Inflammatory macrophage (primary cell): ENCODE data around the gene CWH43.
"Not testable (repeated sequence)": the region's sequence is repeated elsewhere in the genome, so short reads cannot be mapped to it uniquely, and the experiment has no call there.

Experiments used
- DNase-seq, 2 donors: peaks; one replicate each; pipeline ENCODE4 v3.0.0-alpha.2; 2020 to 2022
- total RNA-seq, 18 experiments: gene quantifications; one replicate each; lab custom pipeline; 2026; ENCODE audit warnings: mixed read lengths in 6 of 18, inconsistent platforms in 2 of 18; lab: John Stamatoyannopoulos, UW

Gene CWH43
- total RNA-seq = 0 to 0.13 (median 0) reads per million in 18 experiments

GRCh38 chr4:48985976-48986653 lies at the start of gene CWH43:
CWH43 (plus strand) TSS chr4:48986275; CDS start chr4:48986430, 155 bp downstream.
- no peak for DNase-seq

GRCh38 chr4:48937033-48937432 lies 49.0 kb upstream of the CWH43 start:
- no peak for DNase-seq

- DNase-seq = no peak
Measured at GRCh38 chr4:48938831-48939230, 47.2 kb upstream of the CWH43 start.

GRCh38 chr4:48939785-48940184 lies 46.3 kb upstream of the CWH43 start:
- no peak for DNase-seq

- no peak for DNase-seq
Measured at GRCh38 chr4:48943387-48943786, 42.7 kb upstream of the CWH43 start.

GRCh38 chr4:48944252-48944651 lies 41.8 kb upstream of the CWH43 start:
- DNase-seq = no peak

- peak; percentile 26 to 47 for DNase-seq
Measured at GRCh38 chr4:48944756-48945241, 41.3 kb upstream of the CWH43 start.

GRCh38 chr4:48945981-48946380 lies 40.1 kb upstream of the CWH43 start:
- no peak for DNase-seq

GRCh38 chr4:48947731-48948130 lies 38.3 kb upstream of the CWH43 start:
- no peak for DNase-seq

GRCh38 chr4:48949086-48949485 lies 37.0 kb upstream of the CWH43 start:
- no peak for DNase-seq

GRCh38 chr4:48949518-48950219 lies 36.4 kb upstream of the CWH43 start:
- no peak for DNase-seq

- no peak for DNase-seq
Measured at GRCh38 chr4:48954314-48954713, 31.8 kb upstream of the CWH43 start.

- DNase-seq = not testable (repeated sequence)
Measured at GRCh38 chr4:48957366-48957765, 28.7 kb upstream of the CWH43 start.

GRCh38 chr4:48958582-48958981 lies 27.5 kb upstream of the CWH43 start:
- peak; percentile 34 to 55 for DNase-seq

GRCh38 chr4:48960988-48961635 lies 25.0 kb upstream of the CWH43 start:
- DNase-seq = no peak

- no peak for DNase-seq
Measured at GRCh38 chr4:48962636-48963035, 23.4 kb upstream of the CWH43 start.

- peak; percentile 83 to 84 for DNase-seq
Measured at GRCh38 chr4:48963042-48963679, 22.9 kb upstream of the CWH43 start.

- no peak for DNase-seq
Measured at GRCh38 chr4:48967101-48967500, 19.0 kb upstream of the CWH43 start.

- no peak for DNase-seq
Measured at GRCh38 chr4:48967631-48968030, 18.4 kb upstream of the CWH43 start.

GRCh38 chr4:48968814-48969213 lies 17.3 kb upstream of the CWH43 start:
- DNase-seq = no peak

GRCh38 chr4:48970471-48970921 lies 15.6 kb upstream of the CWH43 start:
- no peak for DNase-seq

GRCh38 chr4:48974979-48975640 lies 11.0 kb upstream of the CWH43 start:
- no peak for DNase-seq
